Skeletal muscle cell (primary cell): ENCODE data around the gene CHST3.
"Not testable (repeated sequence)": the region's sequence is repeated elsewhere in the genome, so short reads cannot be mapped to it uniquely, and the experiment has no call there.

ENCODE experiments used
- DNase-seq: peaks from one replicate; pipeline ENCODE4 v3.0.0-alpha.2; 2010; ENCODE audit warnings: low read depth
- H3K4me3 ChIP-seq: 2 replicates; pipeline ENCODE4 v1.5.1; 2011; ENCODE audit warnings: low read depth, mild to moderate bottlenecking, control low read depth, low read length, moderate library complexity

Gene CHST3, protein sequence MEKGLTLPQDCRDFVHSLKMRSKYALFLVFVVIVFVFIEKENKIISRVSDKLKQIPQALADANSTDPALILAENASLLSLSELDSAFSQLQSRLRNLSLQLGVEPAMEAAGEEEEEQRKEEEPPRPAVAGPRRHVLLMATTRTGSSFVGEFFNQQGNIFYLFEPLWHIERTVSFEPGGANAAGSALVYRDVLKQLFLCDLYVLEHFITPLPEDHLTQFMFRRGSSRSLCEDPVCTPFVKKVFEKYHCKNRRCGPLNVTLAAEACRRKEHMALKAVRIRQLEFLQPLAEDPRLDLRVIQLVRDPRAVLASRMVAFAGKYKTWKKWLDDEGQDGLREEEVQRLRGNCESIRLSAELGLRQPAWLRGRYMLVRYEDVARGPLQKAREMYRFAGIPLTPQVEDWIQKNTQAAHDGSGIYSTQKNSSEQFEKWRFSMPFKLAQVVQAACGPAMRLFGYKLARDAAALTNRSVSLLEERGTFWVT

DNA sequence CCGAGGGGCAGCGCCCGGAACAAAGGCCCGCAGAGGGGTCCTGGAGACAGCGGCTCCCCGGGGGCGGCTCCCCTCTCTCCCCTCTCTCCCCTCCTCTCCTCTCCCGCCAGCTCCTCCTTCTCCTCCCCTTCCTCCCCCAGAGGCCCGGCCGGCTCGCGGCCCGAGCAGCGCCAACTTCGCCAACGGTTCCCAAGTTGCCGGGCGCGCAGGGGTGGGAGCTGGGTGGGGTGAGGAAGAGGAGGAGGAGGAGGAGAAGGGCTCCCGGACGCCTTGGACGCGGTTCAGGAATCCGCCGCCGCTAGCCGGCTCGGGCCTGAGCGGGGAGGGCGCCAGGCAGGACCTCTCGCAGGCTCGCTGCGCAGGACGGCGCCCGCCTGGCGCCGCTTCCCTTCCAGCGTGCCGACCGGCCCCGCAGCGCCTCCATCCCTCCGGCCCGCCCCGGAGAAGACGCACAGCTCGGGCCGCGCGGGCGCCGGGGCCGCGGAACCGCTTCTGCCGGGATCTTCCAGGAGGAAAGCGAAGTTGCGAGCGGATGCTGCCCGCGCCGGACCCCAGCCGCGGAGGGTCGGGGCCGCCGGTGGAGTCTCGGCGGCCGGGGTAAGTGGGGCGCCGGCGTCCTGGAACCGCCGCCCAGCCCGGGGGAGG, at the start of gene CHST3:
CHST3 (plus strand) TSS at position 298 of the 645 bp plus-strand sequence. CDS start 41,448 bp downstream, outside the sequence.
- no peak for DNase-seq
- peak within 1 kb of the TSS; percentile 83 for H3K4me3 ChIP-seq

GRCh38 chr10:71916827-71917226, 47.4 kb upstream of the CHST3 start:
- H3K4me3 ChIP-seq: no peak overlapping the region

DNA sequence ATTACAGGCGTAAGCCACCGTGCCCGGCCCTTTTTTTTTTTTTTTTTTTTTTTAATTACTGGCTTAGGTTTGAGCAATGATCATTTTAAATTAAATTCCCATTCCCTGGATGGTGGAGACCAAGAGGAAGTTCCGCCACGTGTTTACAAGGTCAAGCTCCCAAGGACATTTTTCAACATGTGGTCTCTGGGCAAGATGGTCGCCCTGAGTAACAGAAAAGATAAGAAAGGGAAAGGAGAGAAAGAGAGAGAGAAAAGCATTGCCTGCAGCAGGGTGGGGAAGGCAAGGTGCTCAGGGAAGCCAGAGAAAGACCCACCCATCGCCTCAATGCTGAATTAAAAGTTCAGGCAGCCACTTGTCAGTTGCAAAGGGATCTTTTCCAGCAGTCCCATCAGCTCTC, 45.2 kb upstream of the CHST3 start:
- no peak for DNase-seq
- H3K4me3 ChIP-seq: no peak overlapping the region

More at GRCh38 chr10:71916827-71917226, 47.4 kb upstream of the CHST3 start:
- no peak for DNase-seq

GRCh38 chr10:71919956-71920539, 44.1 kb upstream of the CHST3 start:
- not testable (repeated sequence) for H3K4me3 ChIP-seq, DNase-seq

DNA sequence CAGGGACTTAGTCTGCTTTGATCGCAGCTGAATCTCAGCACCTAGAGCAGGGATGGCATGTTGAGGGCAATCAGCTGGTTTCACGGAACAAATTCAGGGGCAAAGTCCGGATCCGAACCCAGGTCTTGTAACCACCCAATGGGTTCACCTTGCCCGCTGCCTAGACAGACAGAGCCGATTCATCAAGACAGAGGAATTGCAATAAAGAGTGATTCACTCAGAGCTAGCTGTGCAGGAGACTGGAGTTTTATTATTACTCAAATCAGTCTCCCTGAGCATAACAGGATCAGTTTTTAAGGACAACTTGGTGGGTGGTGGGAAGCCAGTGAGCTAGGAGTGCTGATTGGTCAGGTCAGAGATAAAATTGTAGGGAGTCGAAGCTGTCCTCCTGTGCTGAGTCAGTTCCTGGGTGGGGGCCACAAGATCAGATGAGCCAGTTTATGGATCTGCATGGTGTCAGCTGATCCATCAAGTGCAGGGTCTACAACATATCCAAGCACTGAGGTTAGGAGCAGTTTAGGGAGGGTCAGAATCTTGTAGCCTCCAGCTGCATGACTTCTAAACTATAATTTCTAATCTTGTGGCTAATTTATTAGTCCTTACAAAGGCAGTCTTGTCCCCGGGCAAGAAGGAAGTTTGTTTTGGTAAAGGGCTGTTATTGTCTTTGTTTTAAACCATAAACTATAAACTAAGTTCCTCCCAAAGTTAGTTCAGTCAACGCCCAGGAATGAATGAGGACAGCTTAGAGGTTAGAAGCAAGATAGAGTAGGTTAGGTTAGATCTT, 43.5 kb upstream of the CHST3 start:
- no peak for DNase-seq
- H3K4me3 ChIP-seq: no peak overlapping the region

- H3K4me3 ChIP-seq: no peak overlapping the region
- DNase-seq: no peak
Observed at GRCh38 chr10:71921324-71922027, 42.7 kb upstream of the CHST3 start.

DNA sequence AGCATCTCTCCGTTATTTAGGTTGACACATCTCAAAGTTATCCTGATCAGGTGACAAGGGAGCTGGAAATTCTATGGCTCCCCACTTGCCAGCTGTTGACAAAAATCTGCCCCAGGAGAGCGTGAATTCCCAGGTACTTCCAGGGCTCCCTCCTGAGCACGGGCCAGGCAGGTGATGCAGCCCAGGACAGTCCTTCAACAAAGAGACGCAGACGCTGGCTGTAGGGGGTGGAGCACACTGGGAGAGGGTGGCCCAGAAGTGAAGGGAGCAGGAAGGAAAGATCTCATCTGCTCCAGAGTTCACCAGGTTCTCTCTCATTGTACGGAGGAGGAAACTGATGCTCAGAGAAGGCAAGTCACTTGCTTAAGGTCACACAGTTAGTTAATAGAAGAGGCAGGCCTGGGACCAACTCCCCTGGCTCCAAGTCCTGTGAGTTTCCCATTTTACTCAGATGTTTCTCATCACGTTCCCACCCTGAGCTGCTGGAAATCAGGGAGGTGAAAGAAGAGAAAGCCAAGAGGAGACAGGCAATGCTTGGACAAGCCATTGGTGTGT, 41.0 kb upstream of the CHST3 start:
- no peak for DNase-seq
- no peak overlapping the region for H3K4me3 ChIP-seq

- no peak overlapping the region for H3K4me3 ChIP-seq
- no peak for DNase-seq
Observed at GRCh38 chr10:71924771-71925170, 39.4 kb upstream of the CHST3 start.

GRCh38 chr10:71927159-71927558, 37.0 kb upstream of the CHST3 start:
- no peak overlapping the region for H3K4me3 ChIP-seq
- DNase-seq: no peak

GRCh38 chr10:71927776-71928592, 36.2 kb upstream of the CHST3 start:
- no peak overlapping the region for H3K4me3 ChIP-seq
- DNase-seq: no peak

DNA sequence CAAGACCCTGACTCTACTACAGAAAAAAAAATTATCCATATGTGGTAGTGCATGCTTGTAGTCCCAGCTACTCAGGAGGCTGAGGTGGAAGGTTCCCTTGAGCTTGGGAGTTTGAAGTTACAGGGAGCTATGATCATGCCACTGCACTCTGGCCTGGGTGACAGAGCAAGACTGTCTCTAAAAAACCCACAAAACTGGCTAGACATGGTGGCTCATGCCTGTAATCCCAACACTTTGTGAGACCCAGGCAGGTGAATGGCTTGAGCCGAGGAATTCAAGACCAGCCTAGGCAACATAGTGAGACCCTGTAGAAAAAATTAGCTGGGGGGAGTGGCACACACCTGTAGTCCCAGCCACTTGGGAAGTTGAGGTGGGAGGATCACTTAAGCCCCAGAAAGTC, 32.9 kb upstream of the CHST3 start:
- no peak overlapping the region for H3K4me3 ChIP-seq
- no peak for DNase-seq

DNA sequence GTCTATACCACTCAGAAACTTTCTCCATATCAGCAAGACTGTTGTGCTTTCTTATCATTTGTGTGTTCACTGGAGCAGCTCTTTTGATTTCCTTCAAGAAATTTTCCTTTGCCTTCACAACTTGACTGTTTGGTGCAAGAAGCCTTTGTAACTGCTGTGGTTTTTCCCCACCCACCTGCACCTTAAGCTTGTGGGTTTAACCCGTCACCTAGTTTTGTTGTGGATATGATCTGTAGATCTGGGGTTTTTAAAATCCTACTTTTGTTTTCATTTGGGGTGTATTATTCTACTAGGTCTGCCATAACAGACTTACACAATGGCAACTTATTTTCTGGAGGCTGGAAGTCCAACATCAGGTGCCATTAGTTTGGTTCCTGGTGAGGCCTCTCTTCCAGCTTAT, 30.5 kb upstream of the CHST3 start:
- DNase-seq: no peak
- no peak overlapping the region for H3K4me3 ChIP-seq

DNA sequence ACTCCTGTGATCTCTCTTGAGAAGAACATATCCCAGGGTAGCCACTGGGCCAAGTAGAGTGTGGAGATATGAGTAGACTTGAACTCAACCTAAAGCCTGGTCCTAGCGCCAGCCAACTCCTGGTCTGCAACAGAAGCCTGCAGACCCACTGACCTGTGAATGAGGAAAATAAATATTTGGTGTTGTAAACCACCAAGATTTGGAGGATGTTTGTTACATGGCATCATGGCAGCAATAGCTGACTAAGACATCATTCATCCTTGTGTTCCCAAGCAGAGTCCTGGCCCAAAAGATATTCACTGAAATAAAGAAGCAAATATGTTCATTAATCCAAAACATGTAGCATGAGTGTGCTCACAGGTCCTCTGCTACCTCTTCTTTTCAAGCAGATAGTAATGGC, 26.0 kb upstream of the CHST3 start:
- no peak overlapping the region for H3K4me3 ChIP-seq
- DNase-seq: no peak

GRCh38 chr10:71939304-71939703, 24.9 kb upstream of the CHST3 start:
- H3K4me3 ChIP-seq: no peak overlapping the region
- DNase-seq: no peak

GRCh38 chr10:71939861-71940474, 24.2 kb upstream of the CHST3 start:
- no peak for DNase-seq
- H3K4me3 ChIP-seq: no peak overlapping the region

- no peak overlapping the region for H3K4me3 ChIP-seq
- no peak for DNase-seq
Observed at GRCh38 chr10:71940752-71941151, 23.4 kb upstream of the CHST3 start.

DNA sequence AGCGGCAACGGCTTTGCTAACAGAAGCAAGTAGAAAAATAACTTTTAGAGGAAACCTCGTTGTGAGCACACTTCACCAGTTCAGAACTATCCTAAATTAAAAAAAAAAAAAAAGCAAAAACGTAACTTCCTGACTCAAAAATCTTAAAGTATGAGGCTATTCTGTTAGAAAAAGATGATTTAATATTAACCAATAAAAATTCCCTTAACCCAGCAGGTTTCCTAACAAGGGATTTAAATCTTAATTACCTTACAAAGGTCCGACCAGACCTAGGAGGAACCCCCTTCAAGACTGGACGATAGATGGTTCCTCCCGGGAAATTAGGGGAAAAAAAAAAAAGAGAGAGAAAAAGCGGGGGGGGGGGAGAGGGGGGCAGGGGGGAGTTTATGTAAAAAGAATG, 22.9 kb upstream of the CHST3 start:
- H3K4me3 ChIP-seq: no peak overlapping the region
- DNase-seq: no peak
